K562 (cell line): Measurements from ENCODE around the gene ADD1. TPM values are rescaled to one million over a fixed set of nuclear protein-coding genes. Genes with fewer than 3 reads are reported as not detected.

Source experiments
- ATAC-seq: fragments of 200-7000 bp; cut with Tn5 transposase; 3 replicates; pipeline ENCODE4 v1.9.1; 2020; ENCODE audit warnings: moderate library complexity
- BruUV-seq: library from RNA; stranded (reverse); fragments of 400-500 nt; replicated peaks from 2 replicates; lab custom pipeline; 2021; lab: Mats Ljungman, UMichigan
- CTCF ChIA-PET: fragments of 300-600 bp; formaldehyde crosslinking; extraction: SDS; loops from one replicate; lab custom pipeline; 2021; ENCODE audit warnings: low intra/inter-chr PET ratio; lab: Yijun Ruan, JAX
- POLR2A ChIA-PET: fragments of 300-600, 350-650 bp; sonication (Branson Sonifier 250); formaldehyde crosslinking; extraction: SDS; loops from one replicate; lab custom pipeline; 2021; ENCODE audit warnings: antibody characterized with exemption, inconsistent platforms; lab: Yijun Ruan, JAX
- DNase-seq, 4 experiments: peaks; one replicate each; pipeline versions ENCODE4 v3.0.0 to v3.0.0-alpha.2; 2011 to 2018; ENCODE audit warnings: low spot score in 3 of 4, mixed read lengths in 3 of 4; ENCODE audit errors: extremely low read depth in 1 of 4
- FAIRE-seq: peaks from 2 replicates; lab custom pipeline; 2011; peaks lifted over from hg19 to GRCh38; lab: Jason Lieb, UNC
- H2AFZ ChIP-seq: 2 replicates; pipeline ENCODE4 v1.6.0; 2011; ENCODE audit warnings: low read depth, low read length, control low read depth, inconsistent platforms
- H3K27ac ChIP-seq: fragments of 200-600 bp; 3 replicates; pipeline ENCODE4 v1.8.0; 2011; ENCODE audit warnings: low read depth, mild to moderate bottlenecking, control low read depth, inconsistent platforms, low read length, moderate library complexity, mixed read lengths; ENCODE audit errors: extremely low read depth
- H3K27me3 ChIP-seq, 2 experiments: fragments of 300-600 bp in 1 of 2; 2 replicates in 1 of 2; 3 replicates in 1 of 2; pipeline versions ENCODE4 v1.6.0 to v1.8.0; 2011; ENCODE audit warnings: inconsistent platforms in 2 of 2, low read length in 2 of 2, mild to moderate bottlenecking in 1 of 2, mixed read lengths in 1 of 2, moderate library complexity in 1 of 2; ENCODE audit not compliant: control insufficient read depth in 2 of 2, insufficient read depth in 2 of 2
- H3K36me3 ChIP-seq: fragments of 300-600 bp; 3 replicates; pipeline ENCODE4 v1.8.0; 2011; ENCODE audit warnings: mild to moderate bottlenecking, low read length, inconsistent platforms; ENCODE audit not compliant: control insufficient read depth, insufficient read depth
- H3K4me1 ChIP-seq, 2 experiments: fragments of 200-600 bp in 1 of 2; replicated peaks in 1 of 2; 2 replicates in 1 of 2; 3 replicates in 1 of 2; pipeline versions ENCODE4 v1.5.1 to v1.8.0; 2011; ENCODE audit warnings: inconsistent platforms in 2 of 2, low read length in 2 of 2, mild to moderate bottlenecking in 1 of 2, mixed read lengths in 1 of 2, moderate library complexity in 1 of 2; ENCODE audit not compliant: control insufficient read depth in 2 of 2, insufficient read depth in 2 of 2
- H3K4me2 ChIP-seq: 2 replicates; pipeline ENCODE4 v1.6.1; 2011; ENCODE audit warnings: low read length, control low read depth, inconsistent platforms, mixed read lengths; ENCODE audit not compliant: insufficient read depth
- H3K4me3 ChIP-seq: fragments of 200-600 bp; sonication (generic), shearing (Covaris generic); 2 replicates; pipeline ENCODE4 v1.5.1; 2016; ENCODE audit warnings: control low read depth, inconsistent platforms
- H3K79me2 ChIP-seq: fragments of 200-600 bp; 3 replicates; pipeline ENCODE4 v1.8.0; 2011; ENCODE audit warnings: low read length, inconsistent platforms; ENCODE audit not compliant: control insufficient read depth, insufficient read depth
- H3K9ac ChIP-seq, 2 experiments: 2 replicates each; pipeline versions ENCODE4 v1.6.0 to v1.6.1; 2011; ENCODE audit warnings: low read depth in 2 of 2, low read length in 2 of 2, control low read depth in 1 of 2, inconsistent platforms in 1 of 2, mild to moderate bottlenecking in 1 of 2, mixed read lengths in 1 of 2; ENCODE audit not compliant: insufficient read depth in 1 of 2
- H3K9me1 ChIP-seq: one replicate; pipeline ENCODE4 v1.6.0; 2011; ENCODE audit warnings: inconsistent platforms, mild to moderate bottlenecking, low read length, moderate library complexity; ENCODE audit not compliant: control insufficient read depth, insufficient read depth
- H3K9me3 ChIP-seq: replicated peaks from 2 replicates; pipeline ENCODE4 v1.5.1; 2011; ENCODE audit warnings: low read depth, low read length, inconsistent platforms; ENCODE audit not compliant: control insufficient read depth, insufficient read depth
- H4K20me1 ChIP-seq: replicated peaks from 2 replicates; pipeline ENCODE4 v1.6.1; 2011; ENCODE audit warnings: low read length, inconsistent platforms, mixed read lengths; ENCODE audit not compliant: control insufficient read depth, insufficient read depth
- EP400 ChIP-seq: fragments of 450-650 bp; IDR thresholded peaks from 2 replicates; pipeline ENCODE4 v1.6.1; 2017; ENCODE audit warnings: antibody characterized with exemption, mild to moderate bottlenecking, moderate library complexity
- ILF3 ChIP-seq: fragments of 450-650 bp; IDR thresholded peaks from 2 replicates; pipeline ENCODE4 v1.6.1; 2018; ENCODE audit warnings: antibody characterized with exemption, mild to moderate bottlenecking, moderate library complexity, borderline replicate concordance
- MAFG ChIP-seq: fragments of 450-650 bp; conservative IDR thresholded peaks from 2 replicates; pipeline ENCODE4 v1.6.1; 2016; ENCODE audit warnings: missing genetic modification characterization, missing compliant biosample characterization
- MBD1 ChIP-seq: fragments of 250-450 bp; sonication (Bioruptor Pico); IDR thresholded peaks from 2 replicates; pipeline ENCODE4 v1.8.0; 2022; ENCODE audit warnings: inconsistent platforms
- MXI1 ChIP-seq: IDR thresholded peaks from 2 replicates; pipeline ENCODE4 v1.6.1; 2011; ENCODE audit warnings: low read depth, mild to moderate bottlenecking, improper control_type of control experiment, low read length
- NKRF ChIP-seq: fragments of 450-650 bp; IDR thresholded peaks from 2 replicates; pipeline ENCODE4 v1.6.1; 2016; ENCODE audit warnings: borderline replicate concordance
- NRF1 ChIP-seq, 2 experiments: fragments of 450-650 bp; IDR thresholded peaks in 1 of 2; conservative IDR thresholded peaks in 1 of 2; 2 replicates each; pipeline ENCODE4 v1.6.1; 2014; ENCODE audit warnings: mild to moderate bottlenecking in 2 of 2
- POLR2B ChIP-seq: fragments of 450-650 bp; IDR thresholded peaks from 2 replicates; pipeline ENCODE4 v1.6.1; 2018; ENCODE audit warnings: low read depth; ENCODE audit not compliant: partially characterized antibody
- SMC3 ChIP-seq: conservative IDR thresholded peaks from 2 replicates; pipeline ENCODE4 v1.6.1; 2011; ENCODE audit warnings: low read depth, low read length, improper control_type of control experiment; ENCODE audit not compliant: insufficient read depth
- STAG1 ChIP-seq: sonication (generic); formaldehyde crosslinking; IDR thresholded peaks from 2 replicates; pipeline ENCODE4 v1.5.0; 2020; ENCODE audit warnings: missing genetic modification reagents, borderline replicate concordance
- TFAP4 ChIP-seq: sonication (generic); formaldehyde crosslinking; IDR thresholded peaks from 2 replicates; pipeline ENCODE4 v1.8.0; 2022; ENCODE audit warnings: missing genetic modification reagents, mild to moderate bottlenecking, moderate library complexity, borderline replicate concordance
- ZFP91 ChIP-seq: sonication (generic); formaldehyde crosslinking; IDR thresholded peaks from 2 replicates; pipeline ENCODE4 v1.8.0; 2022; ENCODE audit warnings: mild to moderate bottlenecking, missing genetic modification reagents
- ZNF347 ChIP-seq: fragments of 450-650 bp; formaldehyde crosslinking; IDR thresholded peaks from 2 replicates; pipeline ENCODE4 v1.4.0; 2020; ENCODE audit warnings: low read depth, mild to moderate bottlenecking, moderate library complexity
- ZNF561 ChIP-seq: fragments of 450-650 bp; formaldehyde crosslinking; conservative IDR thresholded peaks from 2 replicates; pipeline ENCODE4 v1.4.0; 2020; ENCODE audit warnings: mild to moderate bottlenecking, moderate library complexity
- WGBS: fragments of 100-300 bp; shearing (Covaris generic); methylation state at CpG from one replicate; pipeline ENCODE4 v1.1.6; 2016; ENCODE audit warnings: low coverage, mixed read lengths; ENCODE audit not compliant: insufficient coverage; ENCODE audit errors: missing lambda C conversion rate; 5-methylcytosine and 5-hydroxymethylcytosine counted together
- in situ Hi-C: fragments of 300-500 bp; cut with MboI; formaldehyde crosslinking; loops from 4 replicates; pipeline ENCODE4 v1.15.0; 2018; ENCODE audit warnings: inconsistent platforms, mixed read lengths
- intact Hi-C: fragments of 100-400 bp; cut with micrococcal nuclease; formaldehyde crosslinking; loops from 2 replicates; pipeline ENCODE4 v1.14.2; 2022
- polyA plus RNA-seq, 8 experiments: library from polyadenylated mRNA; depleted of rRNA in 4 of 8; stranded (reverse) in 5 of 8; unstranded in 3 of 8; fragments of >200 nt; fragmentation: Nextera tagmentation in 2 of 8; fragmentation: Illumina TruSeq in 1 of 8; extraction: Ambion mirVana in 2 of 8; extraction: Trizol in 1 of 8; gene quantifications; 2 replicates each; pipeline versions ENCODE4 v1.2.1 to v1.2.3, GENCODE V29; 2011 to 2014; ENCODE audit warnings: inconsistent platforms in 1 of 8, missing spikeins in 1 of 8
- total RNA-seq, 7 experiments: library from RNA; depleted of rRNA in 6 of 7; stranded (reverse); fragments of >200 nt in 6 of 7; fragmentation: Illumina TruSeq in 2 of 7; extraction: Trizol in 2 of 7; gene quantifications; 2 replicates each; pipeline versions ENCODE4 v1.2.1 to v1.2.3, GENCODE V29; 2011 to 2021; ENCODE audit warnings: low replicate concordance in 1 of 7

Gene ADD1
- total and polyA plus RNA-seq, 9 of the 15 experiments (the other 6 are each of a cell fraction or from before 2014, with no cell fraction given): 17.5 to 153 (median 74.0) TPM

- H3K9me1 ChIP-seq: peaks cover 2% of the 10 kb centered on the region
- H3K4me3 ChIP-seq: no peak overlapping the region
- FAIRE-seq (no peak), ATAC-seq (no peak), DNase-seq (no peak)
- ChIA-PET CTCF (no interaction called here), POLR2A (interaction anchor here (0.5 to 1.2 kb wide), 5 partner anchors 8 to 794 kb away, joined by 3 to 8 read pairs (median 5); no protein-coding TSS in a partner anchor)
- peaks cover 16 to 85% of the 10 kb centered on the region in 2 experiments; a peak in 4 of 5 replicates for H3K4me1 ChIP-seq
- no peak overlapping the region for H2AFZ ChIP-seq
- 0 out of 4 replicates have a peak overlapping the region, but pooled peaks of 1 of the 2 experiments have one; percentile 19 for H3K9ac ChIP-seq
- in situ Hi-C loops (no loop called here), intact Hi-C loops (no loop called here)
- no peaks in the 10 kb centered on the region; the same call in 2 of the 3 replicates for H3K79me2 ChIP-seq
- no peaks in the 10 kb centered on the region for H3K27me3 ChIP-seq
- H4K20me1 ChIP-seq: peaks cover 4% of the 10 kb centered on the region; the same call in 1 of the 2 replicates
- H3K4me2 ChIP-seq: no peak overlapping the region
- 88% methylated on average over 27 of the region's 27 CpGs for WGBS
- no peaks in the 10 kb centered on the region for H3K36me3 ChIP-seq
- no peak overlapping the region for H3K27ac ChIP-seq
- no TSS peak for BruUV-seq
- H3K9me3 ChIP-seq: no peaks in the 10 kb centered on the region
- TF ChIP-seq POLR2B (no peak), MAFG (tag) (0 out of 2 replicates have a peak, but pooled peaks have one; percentile 17), STAG1 (CRISPR knock-in tag) (0 out of 2 replicates have a peak, but pooled peaks have one; percentile 8), ZFP91 (CRISPR knock-in tag) (no peak), ZNF347 (CRISPR knock-in tag) (no peak), NRF1 (conservative IDR thresholded peaks at IDR 0.05 in 1 of 2, IDR thresholded peaks at IDR 0.05 in 1 of 2) (no peak), ILF3 (no peak), MBD1 (no peak), ZNF561 (CRISPR knock-in tag) (no peak), TFAP4 (no peak), NKRF (no peak), EP400 (no peak), SMC3 (no peak), MXI1 (no peak)
Observed at GRCh38 chr4:2802618-2803531, 40.8 kb upstream of the ADD1 start.
